Measurements from ENCODE around the gene TNFRSF18.
"Not testable (repeated sequence)": the region's sequence is repeated elsewhere in the genome, so short reads cannot be mapped to it uniquely, and the experiment has no call there.

Gene TNFRSF18

DNA sequence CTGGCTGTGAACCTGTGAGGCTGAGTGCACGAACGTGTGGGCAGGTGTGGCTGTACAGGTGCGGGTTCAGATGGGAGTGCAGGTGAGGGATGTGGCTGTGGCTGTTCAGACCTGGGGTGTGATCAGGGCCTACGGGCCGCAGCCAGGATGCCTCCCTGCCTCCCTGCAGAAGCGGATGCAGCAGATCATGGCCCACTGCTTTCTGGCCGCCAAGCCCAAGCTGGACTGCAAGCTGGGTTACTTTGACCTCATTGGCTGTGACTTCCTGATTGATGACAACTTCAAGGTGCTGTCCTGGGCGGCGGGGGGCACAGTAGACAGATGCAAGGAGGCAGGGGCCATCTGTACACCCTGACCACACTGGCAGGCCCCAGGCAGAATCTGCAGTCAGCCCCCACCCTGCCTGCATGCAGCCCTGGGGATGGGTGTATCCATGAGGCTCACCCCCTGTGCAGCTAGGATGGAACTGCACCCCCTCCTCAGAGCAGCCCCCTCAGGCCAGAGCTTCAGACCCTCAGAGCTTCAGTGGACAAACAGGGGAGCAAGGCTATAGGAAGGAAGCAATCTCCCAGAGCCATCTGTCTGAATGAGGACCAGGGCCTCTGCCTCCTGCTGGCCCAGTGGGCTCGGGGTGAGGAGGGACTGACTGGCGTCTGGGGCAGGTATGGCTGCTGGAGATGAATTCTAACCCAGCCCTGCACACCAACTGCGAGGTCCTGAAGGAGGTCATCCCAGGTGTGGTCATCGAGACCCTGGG, 9.8 kb downstream of the TNFRSF18 start:
- DNase-seq = peak; percentile 11

DNA sequence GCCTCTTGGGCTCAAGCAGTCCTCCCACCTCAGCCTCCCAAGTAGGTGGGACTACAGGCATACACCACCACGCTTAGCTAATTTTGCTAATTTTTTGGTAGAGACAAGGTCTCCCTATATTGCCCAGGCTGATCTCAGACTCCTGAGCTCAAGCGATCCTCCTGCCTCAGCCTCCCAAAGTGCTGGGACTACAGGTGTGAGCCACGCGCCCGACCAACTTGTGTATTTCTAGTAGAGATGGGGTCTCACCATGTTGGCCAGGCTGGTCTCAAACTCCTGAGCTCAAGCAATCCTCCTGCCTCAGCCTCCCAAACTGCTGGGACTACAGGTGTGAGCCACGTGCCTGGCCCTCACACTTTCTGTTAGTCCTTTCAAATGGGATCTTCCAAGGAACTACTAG, 10.7 kb downstream of the TNFRSF18 start:
- DNase-seq = not testable (repeated sequence)

DNA sequence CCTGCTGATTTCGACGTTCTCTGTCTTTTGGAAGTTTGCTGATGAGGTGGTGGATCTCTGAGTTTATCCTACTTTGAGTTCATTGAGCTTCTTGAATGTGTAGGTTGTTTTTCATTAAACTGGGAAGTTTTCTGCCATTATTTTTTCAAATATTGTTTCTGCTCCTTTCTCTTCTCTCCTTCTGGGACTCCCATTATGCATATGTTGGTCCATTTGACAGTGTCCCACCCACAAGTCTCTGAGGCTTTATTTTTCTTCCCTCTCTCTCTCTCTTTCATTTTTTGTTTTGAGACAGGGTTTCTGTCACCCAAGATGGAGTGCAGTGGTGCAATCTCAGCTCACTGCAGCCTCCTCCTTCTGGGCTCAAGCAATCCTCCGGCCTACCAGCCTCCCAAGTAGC, 11.7 kb downstream of the TNFRSF18 start:
- no peak for DNase-seq

DNA sequence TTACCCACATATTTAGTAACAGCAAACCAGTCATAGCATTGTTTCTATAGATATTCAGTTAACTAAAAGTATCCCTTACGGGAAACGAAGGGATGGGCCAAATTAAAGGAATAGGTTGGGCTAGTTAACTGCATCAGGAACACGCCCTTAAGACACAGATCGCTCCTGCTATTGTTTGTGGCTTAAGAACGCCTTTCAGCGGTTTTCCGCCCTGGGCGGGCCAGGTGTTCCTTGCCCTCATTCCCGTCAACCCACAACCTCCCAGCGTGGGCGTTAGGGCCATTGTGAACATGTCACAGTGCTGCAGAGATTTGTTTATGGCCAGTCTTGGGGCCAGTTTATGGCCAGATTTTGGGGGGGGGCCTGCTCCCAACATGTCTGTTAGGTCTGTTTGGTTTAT, 14.7 kb downstream of the TNFRSF18 start:
- DNase-seq = no peak

DNA sequence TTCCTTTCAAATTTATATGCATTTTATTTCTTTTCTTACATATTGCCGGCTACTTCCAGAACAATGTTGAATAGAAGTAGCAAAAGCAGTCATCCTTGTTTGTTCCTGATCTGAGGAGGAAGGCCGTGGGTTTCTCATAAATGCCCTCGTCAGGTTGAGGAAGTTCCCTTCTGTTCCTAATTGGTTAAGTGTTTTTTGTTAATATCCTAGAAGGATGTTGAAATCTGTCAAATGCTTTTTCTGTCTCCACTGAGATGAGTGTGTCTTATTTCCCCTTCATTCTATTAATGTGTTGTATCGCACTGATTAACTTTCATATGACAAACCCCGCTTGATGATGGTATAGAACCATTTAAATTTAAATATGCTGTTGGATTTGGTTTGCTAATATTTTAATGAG, 17.3 kb downstream of the TNFRSF18 start:
- DNase-seq = no peak

DNA sequence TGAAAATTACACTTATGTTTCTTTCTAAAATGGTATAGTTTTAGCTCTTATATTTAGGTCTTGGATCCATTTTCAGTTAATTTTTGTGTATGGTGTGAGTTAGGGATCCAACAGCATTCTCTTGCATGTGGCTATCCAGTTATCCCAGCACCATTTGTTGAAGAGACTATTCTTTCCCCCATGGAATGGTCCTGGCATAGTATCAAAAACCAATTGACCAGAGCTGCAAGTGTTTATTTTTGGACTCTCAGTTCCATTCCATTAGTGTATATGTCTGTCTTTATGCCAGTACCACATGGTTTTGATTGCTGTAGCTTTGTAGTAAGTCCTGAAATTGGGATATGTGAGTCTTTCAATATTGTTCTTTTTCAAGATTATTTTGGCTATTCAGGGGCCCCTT, 18.5 kb downstream of the TNFRSF18 start:
- no peak for DNase-seq

DNA sequence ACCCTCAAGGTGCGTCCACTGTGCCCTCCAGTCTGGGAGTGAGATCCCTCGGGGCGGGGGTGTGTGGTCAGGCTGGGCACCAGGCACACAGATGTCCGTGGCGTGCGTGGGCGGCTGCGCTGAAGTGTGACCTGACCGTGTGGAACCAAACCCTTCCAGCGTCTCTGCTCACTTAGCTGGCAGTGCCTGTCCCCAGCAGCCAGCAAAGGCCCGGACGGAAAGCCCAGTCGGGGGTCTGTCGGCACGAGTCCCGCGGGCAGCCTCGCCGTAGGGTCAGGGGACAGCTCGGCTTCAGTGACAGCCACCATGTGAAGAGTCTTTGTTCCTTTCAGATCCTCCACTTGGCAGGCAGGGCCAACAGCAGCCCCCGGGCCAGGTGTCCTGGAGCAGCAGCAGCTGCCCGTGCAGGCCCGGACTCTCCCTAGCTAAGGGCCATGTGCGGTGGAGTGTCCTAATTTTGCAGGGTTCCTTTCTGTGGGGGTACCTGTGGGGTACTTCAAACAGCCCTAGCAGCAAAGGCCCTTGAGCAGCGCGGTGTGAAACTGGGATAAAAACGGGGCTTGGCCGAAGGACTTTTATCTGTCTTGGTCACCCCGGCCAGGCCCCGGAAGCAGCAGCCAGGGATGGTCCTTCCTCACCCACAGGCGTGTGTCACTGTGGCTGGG, 21.2 kb downstream of the TNFRSF18 start:
- peak; percentile 36 for DNase-seq

DNA sequence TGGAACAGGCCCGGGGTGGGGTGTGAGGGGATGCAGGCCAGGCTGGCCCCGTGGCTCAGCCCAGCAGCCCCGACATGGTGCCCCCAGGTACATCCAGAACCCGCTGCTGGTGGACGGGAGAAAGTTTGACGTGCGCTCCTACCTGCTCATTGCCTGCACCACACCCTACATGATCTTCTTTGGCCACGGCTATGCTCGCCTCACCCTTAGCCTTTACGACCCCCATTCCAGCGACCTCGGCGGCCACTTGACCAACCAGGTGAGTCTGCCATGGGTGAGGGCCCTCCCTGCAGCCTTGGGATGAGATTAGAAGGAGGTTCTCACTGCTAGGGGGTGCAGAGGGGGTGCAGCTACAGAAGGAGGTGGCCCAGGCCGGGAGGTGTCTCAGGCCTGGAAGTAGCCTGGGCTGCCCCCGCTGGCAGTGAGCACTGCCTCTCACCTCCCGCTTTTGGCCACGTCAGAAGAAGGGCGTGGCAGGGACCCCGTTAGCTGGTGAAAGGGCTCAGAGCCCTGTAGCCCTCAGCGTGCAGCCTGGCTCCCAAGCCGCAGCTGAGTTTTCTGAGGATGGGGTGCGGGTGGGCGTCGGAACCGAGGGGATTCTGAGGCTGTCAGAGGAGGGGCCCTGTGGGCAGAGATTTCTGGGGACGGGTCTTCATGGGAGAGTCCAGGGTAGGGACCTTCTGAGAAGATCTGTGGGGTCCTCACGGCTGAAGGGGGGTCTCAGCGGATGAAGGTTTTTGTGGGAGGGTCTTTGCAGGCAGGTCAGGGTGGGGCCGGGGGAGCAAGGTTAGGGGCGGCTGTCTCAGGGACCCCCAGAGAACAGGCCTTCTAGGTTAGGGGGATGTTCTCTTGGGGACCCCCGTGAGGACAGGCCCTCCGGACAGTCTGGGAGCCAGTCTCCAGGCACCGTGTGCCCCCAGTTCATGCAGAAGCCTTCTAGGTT, 22.3 kb downstream of the TNFRSF18 start:
- DNase-seq = peak; percentile 12

DNA sequence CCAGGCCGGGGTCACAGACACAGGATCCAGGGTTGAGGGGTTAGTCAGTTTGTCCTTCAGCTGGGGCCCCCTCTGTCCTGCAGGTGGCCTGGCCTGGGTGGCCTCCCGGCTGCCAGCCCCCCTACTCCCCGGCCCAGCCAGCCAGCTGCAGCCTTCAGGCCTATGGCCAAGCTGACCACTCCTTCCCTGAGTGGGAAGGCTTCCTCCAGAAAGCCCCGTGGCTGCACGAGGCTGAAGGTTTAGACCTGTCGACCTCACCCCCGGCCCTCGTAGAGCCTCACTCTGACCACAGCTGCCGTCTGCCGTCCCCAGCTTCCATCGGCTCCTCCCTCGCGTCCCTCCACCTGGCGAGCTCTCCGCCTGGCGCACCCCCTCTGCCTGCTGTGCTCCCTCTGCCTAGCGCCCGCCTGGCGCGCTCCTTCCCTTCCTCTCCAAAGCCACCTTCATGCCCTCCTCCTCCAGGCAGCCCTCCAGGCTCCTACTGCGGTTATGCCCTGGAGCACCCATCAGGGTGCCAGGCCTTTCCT, 23.1 kb downstream of the TNFRSF18 start:
- no peak for DNase-seq

DNA sequence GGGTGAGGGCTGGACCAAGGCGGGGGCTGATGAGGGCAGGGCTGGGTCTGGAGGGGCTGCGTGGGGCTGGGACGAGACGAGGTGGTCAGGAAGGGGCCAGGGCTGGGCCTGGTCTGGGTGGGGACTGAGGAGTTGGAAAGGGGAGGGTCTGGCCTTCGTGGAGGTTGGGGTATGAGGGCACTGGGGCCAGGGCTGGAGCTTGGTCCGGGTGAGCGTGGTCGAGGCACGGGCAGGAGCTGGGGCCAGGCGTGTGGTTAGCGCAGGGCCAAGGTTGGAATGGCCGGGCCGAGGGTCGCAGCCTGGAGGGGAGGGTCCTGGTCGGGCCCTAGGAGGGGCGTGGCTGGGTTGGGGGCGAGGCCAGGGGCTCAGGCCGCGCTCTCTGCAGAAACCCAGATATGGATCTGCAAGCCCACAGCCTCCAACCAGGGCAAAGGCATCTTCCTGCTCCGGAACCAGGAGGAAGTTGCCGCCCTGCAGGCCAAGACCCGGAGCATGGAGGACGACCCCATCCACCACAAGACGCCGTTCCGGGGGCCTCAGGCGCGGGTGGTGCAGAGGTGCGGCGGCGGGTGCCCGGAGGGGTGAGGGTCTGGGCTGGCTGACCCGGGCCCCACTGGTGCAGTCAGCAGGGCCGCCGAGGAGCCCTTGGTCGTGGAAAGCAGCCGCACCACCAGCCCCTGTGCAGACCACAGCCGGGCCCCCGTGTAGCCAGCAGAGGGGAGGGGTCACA, 23.7 kb downstream of the TNFRSF18 start:
- no peak for DNase-seq

DNA sequence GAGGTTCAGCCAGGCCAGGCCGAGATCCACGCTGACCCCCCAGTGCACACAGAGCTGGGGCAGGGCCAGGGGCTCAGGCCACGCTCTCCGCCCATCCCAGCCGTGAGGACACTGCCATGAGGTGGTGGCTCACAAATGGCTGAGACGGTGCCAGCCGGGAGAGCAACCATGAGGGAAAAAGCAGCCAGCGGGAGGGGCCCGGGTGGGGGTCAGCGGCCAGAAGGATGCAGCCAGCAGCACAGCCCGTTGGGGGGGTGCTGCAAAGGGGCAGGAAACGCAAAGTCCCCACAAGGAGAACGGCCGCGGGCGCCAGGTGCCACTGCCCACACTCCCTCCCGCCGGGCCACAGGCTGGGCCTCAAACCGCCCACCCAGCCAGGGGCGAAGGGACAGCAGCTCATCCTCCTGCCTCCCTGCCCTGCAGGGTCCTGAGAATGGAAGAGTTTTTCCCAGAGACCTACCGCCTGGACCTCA, 24.4 kb downstream of the TNFRSF18 start:
- peak; percentile 18 for DNase-seq

DNA sequence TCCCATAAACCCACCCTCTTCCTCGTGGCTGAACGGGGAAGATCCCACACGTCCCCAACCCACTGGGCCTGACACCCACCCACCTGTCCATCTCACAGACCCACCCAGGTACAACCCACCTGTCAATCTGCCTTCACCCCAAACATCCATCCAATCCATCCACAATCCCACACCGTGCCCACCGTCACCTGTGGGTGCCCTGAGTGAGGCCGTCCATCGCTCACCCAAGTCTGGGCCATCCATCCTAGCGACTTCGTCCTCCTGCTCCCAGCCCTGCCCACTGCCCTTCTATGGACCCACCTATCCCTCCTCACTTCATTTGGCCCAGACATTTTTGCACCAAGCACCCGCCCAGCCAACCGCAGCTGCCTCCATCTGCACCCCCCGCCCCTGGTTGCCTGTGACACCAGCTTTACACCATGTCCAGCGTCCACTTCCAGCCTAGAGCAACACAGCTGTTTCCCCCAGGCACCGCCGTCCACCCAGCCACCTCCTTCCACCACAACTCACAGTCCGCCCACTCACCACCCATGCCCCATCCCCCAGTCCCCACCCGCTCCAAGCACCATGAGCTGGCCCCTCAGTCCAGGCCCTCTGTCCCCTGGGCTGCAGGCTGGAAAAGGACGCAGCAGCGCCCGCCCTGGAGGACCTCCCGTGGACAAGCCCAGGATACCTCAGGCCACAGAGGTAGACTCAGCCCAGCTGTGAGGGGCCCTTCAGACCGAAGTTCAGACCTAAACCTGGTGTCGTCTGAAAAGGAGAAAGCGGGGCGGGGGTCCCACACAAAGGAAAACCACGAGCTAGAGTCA, 25.1 kb downstream of the TNFRSF18 start:
- DNase-seq = peak; percentile 33

DNA sequence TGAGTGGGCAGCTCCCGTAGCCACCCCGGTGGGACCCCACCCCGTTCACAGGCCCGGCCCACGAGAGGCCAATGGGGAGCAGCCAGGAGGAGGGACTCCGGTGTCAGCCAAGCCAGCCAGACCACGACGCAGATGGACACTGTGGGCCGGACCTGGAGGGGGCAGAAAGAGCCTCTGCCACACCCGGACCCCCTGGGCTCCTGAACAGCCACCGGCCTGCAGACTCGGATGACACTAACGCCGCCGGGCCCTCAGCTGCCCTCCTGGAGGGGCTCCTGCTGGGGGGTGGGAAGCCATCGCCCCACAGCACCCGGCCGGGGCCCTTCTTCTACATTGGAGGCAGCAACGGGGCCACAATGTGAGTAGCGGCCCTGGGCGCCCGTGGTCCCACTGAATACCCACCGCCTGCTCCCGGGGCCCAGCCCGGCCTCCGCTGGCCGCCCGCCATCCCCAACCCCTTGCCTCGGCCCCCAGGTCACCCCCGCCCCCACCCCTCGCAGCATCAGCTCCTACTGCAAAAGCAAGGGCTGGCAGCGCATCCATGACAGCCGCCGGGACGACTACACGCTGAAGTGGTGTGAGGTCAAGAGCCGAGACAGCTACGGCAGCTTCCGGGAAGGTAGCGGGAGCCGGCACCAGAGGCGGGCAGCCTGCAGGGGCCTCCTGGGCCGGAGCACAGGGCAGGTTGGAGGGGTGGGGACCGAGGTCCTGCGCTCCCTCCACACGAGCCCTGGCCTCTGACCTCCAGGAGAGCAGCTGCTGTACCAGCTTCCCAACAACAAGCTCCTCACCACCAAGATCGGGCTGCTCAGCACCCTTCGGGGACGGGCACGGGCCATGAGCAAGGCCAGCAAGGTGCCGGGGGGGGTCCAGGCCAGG, 26.2 kb downstream of the TNFRSF18 start:
- peak; percentile 12 for DNase-seq

DNA sequence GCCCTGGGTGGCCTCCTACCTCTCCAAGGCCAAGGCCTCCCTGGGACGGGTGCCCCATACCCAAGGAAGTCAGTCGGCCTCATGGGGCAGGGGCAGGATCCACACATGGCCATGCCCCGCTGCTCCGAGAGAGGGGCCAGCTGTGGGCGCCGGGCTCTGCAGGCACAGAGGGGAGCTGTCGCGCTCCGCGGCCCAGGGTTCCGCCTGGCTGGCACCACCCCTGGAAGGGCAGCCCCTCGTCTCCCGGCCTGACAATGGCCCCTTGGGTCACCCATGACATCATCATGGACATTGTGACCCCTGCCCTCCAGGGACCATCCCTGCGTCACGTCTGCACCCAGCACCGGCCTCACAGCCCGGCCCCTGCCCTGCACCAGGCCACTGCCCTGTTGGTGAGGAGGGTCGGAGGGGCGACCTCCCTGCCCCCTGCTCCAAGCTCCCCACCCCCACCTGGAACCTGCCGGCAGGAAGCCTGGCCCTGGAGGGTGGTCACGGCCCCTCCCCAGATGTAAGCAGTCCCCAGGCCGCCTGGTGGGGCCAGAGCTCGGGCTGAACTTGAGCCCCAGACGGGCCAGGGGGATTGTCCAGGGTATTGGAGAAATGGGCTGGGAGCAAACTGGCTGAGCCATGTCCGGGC, 26.9 kb downstream of the TNFRSF18 start:
- DNase-seq = peak; percentile 18

DNA sequence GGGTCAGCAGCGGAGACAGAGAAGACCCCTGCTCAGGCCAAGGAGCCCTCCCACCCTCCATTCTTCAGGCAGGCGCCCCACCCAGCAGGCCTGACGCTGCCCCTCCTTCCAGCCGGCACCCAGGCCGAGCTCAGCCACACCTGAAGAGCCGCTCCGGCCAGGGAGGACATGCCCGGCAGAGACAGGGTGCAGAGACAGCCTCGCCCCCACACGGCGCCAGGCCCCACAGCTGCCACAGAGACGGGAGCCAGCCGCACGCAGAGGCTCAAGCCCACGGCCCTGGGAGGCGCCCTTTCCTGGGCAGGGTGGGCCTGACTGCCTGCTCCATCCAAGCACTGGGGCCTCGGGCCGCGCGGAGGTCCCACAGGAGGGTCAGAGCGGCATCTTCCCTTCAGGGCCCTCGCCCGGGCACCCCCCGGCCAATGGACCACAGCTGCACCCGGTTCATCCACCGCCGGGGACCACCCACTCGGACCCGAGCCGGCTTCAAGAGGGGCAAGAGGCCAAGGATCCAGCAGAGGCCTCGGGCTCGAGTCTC, 27.5 kb downstream of the TNFRSF18 start:
- peak; percentile 16 for DNase-seq

DNA sequence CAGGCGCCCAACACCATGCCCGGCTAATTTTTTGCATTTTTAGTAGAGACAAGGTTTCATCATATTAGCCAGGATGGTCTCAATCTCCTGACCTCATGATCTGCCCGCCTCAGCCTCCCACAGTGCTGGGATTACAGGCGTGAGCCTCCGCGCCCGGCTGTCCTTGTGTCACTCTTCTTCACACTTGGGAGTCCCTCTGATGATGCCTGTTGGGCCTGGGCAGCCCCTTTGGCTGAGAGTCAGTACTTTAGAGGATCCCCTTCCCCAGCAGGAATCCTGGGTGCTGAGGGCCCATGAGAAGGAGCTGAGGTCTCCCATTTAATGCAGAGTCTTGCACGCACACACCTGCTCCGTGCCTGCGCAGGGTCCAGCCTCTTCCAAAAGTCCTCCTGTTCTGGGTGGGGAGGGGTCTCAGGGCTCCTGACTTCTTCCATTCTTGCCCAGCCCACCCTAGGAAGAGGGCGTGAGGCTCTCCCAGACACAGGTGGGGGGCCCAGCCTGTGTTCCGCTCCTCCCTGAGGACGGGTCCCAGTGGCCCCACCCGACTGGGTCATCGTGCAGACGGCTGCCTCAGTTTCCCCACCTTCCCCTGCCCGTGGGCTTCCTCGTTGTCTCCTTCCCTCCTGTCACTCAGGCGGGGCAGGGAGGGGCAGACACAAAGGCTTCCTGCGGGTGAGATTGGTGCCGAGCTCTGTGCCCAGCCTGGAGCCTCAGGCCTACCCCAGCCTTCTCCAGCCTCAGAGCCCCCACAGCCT, 28.8 kb downstream of the TNFRSF18 start:
- DNase-seq = peak; percentile 11

DNA sequence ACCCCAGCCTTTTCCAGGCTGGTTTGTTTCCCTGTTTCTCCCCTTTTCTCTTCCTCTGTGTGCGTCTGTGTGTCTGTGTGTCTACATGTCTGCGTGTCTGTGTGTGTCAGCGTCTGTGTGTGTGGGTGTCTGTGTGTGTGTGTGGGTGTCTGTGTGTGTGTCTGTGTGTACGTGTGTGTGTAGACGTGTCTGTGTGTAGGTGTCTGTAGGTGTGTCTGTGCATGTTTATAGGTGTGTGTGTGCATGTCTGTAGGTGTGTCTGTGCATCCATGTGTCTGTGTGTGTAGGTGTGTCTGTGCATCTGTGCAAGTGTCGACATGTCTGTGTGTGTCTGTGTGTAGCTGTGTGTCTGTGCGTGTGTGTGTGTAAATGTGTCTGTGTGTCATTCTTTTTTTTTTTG, 29.5 kb downstream of the TNFRSF18 start:
- DNase-seq = no peak

DNA sequence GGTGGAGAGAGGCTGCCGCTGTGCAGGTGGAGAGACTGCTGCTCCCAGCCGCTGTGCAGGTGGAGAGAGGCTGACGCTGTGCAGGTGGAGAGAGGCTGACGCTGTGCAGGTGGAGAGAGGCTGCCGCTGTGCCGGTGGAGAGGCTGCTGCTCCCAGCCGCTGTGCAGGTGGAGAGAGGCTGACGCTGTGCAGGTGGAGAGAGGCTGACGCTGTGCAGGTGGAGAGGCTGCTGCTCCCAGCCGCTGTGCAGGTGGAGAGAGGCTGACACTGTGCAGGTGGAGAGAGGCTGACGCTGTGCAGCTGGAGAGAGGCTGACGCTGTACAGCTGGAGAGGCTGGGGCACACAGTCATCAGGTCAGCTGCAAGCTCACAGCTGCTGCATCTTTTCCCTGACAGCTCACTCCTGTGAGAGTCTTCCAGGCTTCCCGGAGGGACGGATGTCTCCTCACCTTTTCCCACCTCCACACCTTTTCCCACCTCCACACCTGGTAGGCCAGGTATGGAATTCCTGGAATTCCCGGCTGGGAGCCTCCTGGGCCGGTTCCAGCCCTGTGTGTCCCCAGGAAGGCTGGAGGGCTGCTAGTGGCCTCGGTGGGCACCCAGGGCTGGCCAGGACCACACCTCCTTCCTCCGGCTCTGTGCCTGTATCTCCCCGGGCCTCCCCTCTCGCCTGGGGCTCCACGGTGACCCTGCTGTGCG, 30.2 kb downstream of the TNFRSF18 start:
- DNase-seq = peak; percentile 10
